ENCODE measurements around the gene RBMS1. TPM values are rescaled to one million over a fixed set of nuclear protein-coding genes. Genes with fewer than 3 reads are reported as not detected.

The RBMS1 gene
- total RNA-seq, 1 experiment from 2014 or later, result 49.9 TPM

DNA sequence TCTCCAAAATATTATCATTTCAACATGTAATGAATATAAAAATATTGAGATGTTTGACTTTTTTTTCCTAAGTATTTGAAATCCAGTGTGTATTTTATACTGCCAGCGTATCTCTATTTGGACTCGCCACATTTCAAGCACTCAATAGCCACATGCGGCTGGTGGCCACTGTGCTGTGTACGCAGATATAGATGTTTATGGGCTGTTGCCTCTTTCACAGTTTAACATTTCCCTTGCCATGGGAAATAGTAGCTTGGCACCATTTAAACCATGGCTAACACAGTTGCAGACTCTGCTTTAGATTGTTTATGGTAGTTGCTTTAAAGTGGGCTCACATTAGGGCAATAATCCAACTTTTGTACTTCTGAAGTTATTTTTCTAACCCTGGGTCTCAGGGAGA is 157.0 kb downstream of the RBMS1 start:
- DNase-seq (ENCODE audit: low read depth), result no peak

DNA sequence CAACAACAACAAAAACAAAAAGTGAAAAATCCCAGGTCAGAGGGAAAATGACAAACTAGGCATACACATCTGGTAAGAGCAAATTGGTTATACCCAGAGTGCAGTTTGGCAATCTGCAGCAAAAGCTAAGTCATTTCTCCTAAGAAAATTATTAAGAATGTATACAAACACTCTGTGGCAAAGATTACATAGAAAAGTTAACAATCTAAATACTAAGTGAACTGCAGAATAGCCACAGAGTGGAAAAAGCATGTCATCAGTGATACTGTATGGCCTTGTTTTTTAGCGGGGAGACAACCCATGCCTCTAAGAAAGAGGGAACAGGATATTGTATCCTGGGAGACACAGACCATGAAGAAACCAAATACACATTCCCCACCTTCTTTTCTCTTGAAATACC is 157.5 kb downstream of the RBMS1 start:
- no peak for DNase-seq (ENCODE audit: low read depth)

DNA sequence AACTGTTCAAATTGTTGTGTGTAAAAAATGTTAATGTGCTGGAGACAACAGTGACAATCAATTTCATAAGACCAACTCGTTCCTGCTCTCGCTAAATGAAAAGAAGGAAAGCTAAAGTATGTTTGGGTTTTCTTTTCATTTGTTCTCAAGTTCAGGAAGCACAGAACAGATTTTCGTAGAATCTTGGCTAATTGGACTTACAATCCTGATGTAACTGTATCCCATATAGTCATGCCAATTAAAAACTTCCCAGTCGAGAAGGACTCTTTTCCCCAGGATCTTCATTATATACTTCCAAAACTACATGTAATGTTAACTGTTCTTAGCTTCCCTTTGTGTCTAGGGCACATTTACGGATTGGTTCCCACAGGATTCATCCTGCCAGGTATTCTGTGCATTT is 158.2 kb downstream of the RBMS1 start:
- no peak for DNase-seq (ENCODE audit: low read depth)

DNA sequence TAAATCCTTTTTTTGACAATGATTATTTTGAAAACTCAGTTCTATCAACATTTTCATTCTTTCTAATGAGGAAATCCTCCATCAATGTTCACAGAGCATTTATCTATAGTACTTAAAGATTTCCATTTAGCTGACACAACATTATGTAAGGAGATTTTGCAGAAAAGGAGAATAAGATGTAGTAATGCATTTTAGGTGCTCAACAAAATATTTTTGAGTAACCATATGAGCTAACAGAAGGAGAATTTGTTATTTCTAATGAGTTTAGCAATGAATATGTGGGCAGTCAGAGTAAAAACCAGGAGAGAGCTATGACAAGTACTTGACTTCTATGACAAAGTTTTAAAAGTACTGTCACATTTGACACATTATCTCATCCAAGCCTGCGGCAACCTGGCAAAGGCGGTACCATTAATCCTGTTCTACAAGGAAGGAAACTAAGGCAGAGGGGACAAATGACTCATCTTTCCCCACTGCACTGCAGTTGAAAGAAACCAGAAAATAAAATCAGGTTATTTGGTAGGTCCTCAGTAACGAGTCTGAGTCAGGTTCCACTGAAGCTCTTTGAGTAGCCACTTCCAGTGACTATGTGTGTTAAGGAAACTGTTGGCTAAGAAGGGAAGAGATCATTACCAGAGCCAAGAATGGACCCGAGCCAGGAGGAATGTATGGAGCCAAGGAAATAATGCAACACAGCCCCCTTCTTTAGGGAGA is 159.4 kb downstream of the RBMS1 start:
- peak; percentile 43 for DNase-seq (ENCODE audit: low read depth)

DNA sequence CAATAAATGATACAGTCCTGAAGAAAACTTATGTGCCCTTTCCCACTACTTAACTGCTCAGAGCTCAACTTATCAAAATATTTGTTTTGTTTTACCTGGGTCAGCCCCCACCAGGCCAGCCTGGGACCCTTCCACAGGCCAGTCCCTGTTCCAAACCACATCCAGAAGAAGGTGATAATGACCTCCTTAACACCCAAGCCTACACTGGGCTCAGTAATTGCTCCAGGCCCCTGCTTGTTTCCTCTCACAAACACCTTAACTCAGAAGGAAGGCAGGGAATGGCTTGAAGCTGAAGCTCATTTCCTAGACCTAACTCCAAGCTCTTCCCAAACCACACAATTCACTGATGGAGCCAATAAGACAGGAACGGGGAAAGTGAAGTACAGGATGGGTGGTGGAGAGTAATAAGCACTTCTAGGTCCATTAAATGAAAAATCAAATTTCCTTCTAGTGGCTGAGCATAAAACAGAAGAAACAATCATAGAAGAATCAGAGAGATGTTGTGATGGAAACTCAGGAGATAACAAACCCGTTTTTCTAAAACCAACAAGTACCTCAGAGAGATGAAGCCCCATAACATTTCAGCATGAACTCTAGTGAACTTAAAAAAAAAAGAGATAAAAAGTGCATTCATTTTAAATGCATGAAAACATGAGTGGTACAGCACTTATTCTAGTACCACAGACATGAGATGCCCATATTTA is 160.1 kb downstream of the RBMS1 start:
- DNase-seq (ENCODE audit: low read depth), result no peak

DNA sequence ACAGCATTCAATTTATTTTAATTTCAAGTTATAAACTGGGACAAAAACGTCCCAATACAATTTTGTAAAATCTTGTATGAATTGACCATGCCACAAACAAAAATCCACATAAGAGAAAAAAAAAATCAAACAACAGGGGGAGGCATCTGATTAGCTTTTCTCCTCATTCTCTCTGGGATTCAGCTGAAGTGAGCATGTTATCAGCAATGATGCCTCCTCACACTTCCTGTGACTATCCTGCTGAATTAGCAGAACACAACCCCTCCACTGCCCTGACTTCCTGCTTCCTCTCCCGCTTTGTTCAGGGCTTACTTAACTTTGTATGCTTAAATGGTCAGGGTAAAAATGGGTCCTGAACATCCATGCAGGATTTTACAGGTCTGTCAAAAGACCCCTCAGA is 161.3 kb downstream of the RBMS1 start:
- DNase-seq (ENCODE audit: low read depth), result peak; percentile 61

DNA sequence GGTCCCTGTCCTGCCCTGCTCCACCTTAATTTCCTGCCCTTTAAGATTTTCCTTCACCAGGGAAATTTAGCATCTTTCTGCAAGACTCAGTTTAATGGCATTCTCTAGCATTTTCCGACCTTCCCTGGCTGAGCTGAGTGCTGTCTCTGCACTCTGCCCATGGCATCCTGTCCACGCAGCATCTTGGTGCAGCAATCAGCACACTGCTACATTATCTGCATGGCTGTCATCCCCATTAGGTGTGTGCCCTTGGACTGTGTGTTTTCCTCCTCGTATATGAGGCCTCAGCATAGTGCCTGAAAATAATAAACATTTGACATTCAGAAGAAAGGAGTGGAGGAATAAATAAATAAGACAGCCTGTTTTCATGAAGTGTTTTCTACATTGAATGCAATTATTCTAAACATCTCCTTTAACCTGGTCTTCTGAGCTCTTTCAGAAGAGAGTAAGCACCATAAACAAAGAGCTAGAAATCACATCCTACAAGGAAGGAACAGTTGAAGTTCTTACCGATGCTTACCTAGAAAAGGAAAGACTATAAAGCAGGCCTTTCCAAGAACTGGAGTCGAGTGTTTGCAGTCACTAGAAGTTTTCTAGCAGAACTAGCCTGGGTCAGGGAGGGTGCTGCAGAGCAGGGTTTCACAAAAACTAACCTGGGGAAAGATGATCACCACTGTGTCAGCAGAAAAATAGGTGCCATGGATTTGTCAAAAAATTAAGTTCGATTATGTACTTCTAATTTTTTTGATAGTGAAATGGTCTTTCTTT is 162.2 kb downstream of the RBMS1 start:
- no peak for DNase-seq (ENCODE audit: low read depth)

DNA sequence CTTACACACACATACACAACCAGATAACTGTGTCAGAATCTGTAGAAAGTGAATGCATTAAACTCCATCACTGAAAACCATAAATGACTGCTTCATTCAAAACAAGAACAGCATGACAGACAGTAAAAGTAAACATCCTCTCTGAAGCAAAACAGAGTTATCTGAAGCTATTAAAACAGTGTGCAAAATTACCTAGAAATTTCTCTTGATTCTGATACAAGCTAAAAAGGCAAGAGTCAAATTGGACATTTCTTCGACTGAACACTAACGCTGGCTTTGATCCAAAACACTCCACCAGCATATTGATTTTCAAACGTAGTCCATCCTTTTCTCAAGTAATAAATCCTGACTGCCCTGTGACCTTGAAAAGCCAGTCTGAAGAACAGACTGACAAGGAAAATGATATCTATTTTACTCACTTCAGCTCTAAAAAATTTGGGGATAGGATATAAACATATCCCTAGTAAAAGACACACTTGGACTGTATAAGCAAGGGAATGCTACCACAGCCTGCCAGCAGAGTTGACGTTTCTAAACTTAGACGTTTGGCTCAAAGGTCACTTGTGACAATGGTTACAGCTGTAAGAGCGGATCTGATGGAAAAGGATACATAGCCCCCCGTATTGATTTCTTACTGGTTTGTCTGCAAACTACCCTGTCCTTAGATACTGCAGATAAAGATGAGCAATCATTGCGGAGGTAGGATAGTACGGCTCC is 164.6 kb downstream of the RBMS1 start:
- no peak for DNase-seq (ENCODE audit: low read depth)

DNA sequence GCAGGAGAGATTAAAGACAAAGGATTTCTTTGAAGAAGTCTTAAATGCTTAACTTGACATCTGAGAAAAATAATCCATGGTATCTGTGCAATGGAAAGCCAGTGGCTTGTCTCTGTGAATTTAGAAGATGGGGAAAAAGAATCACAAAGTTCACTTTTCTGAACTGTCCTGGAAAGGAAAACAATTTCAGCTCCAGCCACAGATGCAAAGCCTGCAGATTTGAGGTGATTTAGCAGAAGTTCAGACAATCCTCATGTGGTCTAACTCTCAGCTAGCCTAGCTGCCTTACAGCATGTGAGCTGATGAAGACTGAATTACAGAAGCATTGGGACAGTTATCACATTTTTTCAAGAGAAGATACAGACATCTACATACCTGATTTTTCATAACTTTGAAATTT is 166.8 kb downstream of the RBMS1 start:
- DNase-seq (ENCODE audit: low read depth), result no peak

DNA sequence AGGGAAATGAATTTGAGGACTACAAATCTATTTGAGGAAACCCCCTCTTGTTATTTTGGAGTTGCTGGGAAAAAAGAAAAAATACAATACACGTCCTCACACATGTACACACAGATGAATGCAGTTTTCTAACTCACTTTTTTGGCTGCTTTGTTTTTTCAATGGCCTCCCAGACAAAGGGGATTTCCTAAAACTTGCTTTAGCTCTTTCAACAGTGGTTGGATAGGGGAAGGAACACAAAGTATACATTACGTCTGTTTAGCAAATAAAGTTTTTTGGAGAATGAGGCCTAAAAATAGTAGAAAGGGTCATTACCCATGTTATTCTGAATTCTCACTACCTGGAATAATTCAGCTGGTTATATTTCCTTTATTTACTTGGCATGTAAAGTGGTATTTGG is 168.2 kb downstream of the RBMS1 start:
- no peak for DNase-seq (ENCODE audit: low read depth)

DNA sequence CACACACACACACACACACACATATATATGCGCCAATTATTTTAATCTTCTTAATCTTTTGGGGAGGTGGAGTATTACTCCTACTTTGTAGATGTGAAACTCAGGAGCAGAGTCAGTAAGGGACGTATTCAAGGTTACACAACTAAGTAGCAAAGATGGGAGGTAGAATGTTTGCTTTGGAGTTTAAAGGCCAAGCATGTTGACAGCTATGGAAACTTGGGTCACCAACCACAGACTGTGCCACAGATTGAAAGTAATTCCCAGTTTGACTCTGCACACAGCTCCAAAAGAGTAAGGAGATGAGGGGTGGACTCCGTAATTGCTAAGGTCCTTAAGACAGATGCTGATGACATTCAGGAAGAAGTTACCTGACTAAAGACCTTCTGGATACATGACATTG is 168.7 kb downstream of the RBMS1 start:
- no peak for DNase-seq (ENCODE audit: low read depth)

DNA sequence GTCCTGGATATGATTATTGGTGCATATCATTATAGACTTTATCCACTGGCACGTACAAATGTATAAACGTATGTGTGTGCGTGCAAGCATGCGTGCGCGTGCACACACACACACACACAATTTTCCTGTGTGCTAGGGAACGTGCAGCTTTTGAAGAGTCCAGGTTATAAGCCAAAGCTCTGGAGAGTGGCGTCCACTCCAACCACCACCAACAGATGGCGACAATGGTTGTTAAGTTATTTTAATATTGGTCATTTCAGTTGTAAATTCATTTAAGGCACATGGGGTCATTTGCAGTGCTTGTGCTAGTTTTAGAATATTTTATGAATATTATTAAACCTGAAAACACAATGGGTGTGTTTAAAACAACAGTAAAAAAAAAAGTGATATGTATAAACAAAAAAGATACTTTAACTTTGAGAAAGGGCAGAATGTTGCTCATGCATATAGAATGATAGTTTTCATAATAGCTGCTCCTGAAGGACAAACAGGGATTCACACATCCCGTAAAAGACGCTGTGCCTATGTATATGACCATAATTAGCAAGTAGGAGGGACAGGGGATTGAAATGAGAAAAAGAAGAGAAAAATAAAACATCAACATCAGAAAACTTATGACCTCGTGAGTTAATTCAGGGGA is 169.3 kb downstream of the RBMS1 start:
- peak; percentile 46 for DNase-seq (ENCODE audit: low read depth)

DNA sequence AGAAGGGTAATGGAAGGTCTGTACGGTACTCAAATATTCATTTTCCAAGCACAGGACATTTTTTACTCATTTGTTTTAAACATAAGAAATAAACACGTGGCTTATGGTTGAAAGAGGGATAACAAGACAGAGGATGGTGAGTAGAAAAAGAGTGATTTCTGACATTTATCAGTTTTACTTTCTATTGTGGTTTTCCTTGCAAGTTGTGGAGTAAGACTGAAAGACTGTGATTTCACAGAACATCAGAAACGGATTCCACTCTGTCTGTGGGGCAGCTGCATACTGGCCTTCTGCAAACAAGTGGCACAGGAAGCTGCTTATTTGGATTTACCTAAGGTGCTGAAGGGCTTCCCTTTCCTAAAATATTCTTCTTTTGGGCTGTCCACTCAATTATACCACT is 171.3 kb downstream of the RBMS1 start:
- no peak for DNase-seq (ENCODE audit: low read depth)

DNA sequence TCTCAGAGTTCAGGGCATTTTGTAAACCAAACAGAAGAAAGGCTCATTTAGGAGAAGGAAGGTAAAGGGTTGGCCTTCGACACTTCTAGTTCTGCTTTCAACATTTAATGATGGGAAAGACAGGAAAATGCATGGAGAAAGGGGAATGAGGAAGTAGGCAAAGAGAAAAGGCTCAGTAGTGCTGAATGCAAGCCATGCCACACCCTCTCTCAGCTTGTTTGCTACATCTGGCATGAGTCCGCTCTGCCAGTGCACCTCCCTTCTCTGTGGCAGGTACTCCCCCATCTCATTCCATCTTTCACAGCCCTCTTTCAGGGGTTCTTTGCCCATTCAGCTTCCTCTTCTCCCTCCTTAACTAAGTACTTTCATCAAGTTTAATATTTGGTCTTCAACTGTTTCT is 172.6 kb downstream of the RBMS1 start:
- no peak for DNase-seq (ENCODE audit: low read depth)

DNA sequence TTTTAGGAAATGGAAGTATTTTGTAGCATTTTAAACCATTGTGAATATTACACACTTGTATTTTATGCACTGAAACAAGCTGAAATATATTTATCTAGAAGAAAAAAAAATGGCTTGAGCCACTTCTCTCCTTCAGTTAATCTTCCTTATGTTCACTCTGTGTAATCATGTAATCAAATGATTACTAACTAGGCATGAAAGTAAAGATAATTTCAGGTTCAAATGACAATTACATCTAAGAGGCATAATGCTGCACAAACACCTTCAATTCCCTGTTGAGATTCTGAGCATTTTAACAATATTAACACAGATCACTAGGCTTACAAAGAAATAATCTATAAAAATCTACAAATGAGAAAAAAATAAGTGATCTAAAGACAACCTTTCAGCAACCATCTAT is 173.9 kb downstream of the RBMS1 start:
- no peak for DNase-seq (ENCODE audit: low read depth)

DNA sequence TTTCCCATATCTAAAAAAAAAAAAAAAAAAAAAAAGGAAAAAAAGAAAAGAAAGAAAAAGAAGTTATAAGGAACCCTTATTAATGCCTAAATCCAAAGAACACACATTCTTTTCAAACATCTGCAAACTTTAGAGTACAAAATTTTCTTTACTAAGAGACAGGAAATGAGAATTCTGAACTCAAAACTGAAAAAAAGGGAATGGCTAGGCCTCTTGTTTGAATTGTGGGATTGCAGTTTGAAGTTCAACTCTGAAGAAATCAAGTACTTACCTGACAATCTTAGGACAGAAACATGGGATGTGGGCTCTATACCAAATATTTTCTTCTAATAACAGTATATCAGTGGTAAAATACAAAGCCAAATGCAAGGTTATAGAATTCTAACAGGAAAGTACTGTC is 175.4 kb downstream of the RBMS1 start:
- DNase-seq (ENCODE audit: low read depth), result no peak

DNA sequence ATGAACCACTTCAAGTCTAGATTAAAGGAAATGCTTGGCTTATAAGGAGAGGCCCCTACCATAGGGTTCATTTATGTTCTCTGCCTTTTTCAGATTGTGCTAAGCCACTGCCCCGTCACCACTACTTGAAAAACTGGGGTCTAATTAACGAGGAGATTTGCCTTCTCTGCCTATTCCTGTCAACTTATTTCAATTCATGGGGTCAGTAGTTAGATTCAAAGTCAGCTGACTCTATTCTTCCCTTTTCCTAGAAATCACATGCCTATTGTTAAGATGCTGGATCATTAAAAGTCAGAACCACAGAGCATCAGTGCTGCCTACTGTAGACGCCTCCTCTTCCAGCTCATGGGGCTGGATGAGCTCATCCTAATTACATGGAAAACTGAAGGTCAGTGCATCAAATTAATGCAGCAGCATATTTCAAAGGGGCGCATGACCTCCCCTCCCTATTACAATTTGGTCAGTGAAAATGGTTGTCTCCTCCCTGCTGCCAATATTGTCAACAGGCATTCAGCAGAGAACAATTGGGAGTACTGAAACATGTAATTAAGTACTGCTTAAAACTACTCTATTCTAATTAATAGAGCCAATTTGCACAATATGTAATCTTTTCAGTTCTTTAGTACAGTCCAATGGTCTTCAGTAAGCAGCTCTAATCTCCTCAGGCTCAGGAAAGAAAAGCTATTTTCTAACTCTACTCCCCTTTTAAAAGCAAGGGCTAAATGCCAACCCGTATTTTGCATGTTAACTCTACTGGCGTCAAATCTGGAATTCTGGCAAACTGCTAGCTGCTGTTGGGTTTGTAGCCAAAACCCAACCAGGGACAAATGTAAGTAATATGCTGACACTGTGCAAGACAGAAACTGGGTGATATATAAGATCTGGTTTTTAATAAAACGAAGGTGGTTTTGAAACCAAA is 176.2 kb downstream of the RBMS1 start:
- DNase-seq (ENCODE audit: low read depth), result no peak

DNA sequence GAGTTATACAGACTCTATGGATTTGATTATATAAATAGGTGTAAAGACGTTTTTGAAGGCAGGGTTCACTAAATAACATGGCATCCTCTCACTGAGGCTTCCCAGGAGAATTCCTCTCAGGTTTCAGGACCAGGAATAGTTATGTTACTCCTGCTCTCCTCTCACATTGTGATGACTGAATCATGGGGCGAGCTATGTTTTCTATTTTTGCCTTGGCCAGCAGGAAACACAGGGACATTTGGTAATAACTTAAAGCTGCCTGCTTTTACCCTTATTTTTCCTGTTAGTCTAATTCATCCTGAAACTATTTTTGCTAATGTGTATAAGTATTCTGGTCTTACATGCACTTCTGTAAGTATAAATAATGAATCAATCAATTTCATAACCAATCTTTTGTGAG is 178.3 kb downstream of the RBMS1 start:
- DNase-seq (ENCODE audit: low read depth), result peak; percentile 34

DNA sequence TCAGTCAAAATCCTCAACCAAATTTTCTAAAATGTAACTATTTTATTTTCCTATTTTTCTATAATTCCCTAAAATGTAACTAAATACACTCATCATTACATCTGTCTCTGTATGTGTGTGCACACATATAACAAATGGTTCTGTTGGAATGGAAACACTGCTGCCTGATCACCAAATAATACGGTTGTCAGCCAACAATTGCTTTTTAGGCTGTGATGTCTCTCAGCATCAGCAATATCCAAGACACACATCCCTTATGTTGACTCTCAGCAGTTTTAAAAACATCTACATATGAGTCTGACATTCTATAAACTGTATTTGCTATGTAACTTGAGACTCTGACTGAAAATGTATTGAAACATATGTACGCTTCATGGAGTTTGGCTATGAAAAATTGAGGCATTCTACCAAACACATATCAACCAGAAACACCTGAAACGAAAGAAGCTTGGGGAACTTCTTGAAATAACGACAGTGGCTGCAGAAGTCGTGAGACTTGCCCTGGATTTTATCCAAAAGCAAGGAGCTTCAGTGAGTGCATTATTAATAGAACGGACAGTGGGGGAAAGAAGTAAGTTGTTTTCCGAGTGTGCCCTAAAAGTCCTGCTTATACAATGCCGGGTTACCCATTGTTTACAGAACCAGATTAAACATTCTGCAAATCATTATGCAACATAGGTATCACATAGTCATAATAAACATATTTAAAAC is 183.3 kb downstream of the RBMS1 start:
- DNase-seq (ENCODE audit: low read depth), result no peak

DNA sequence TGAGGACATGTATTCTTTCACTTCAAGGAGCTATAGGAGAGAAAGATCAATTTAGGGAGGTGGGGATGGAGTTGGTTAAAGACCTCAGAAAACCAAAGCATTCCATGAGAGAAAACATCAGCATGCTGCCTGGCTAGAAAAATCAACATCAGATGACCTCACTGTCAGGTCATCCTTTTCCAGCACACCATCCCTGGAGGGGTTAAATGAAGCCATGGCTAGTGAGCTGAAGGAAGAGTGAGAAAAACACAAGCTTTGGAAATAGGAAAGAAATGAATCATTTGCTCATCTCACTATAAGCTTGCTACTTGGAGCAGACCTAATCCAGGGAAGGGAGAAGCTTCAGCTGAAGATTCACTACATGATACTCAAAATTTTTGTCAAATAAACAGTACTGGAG is 184.0 kb downstream of the RBMS1 start:
- DNase-seq (ENCODE audit: low read depth), result peak; percentile 61
